ENCODE data around the gene PRODH.
"Not testable (repeated sequence)": the region's sequence is repeated elsewhere in the genome, so short reads cannot be mapped to it uniquely, and the experiment has no call there.

The PRODH gene, protein sequence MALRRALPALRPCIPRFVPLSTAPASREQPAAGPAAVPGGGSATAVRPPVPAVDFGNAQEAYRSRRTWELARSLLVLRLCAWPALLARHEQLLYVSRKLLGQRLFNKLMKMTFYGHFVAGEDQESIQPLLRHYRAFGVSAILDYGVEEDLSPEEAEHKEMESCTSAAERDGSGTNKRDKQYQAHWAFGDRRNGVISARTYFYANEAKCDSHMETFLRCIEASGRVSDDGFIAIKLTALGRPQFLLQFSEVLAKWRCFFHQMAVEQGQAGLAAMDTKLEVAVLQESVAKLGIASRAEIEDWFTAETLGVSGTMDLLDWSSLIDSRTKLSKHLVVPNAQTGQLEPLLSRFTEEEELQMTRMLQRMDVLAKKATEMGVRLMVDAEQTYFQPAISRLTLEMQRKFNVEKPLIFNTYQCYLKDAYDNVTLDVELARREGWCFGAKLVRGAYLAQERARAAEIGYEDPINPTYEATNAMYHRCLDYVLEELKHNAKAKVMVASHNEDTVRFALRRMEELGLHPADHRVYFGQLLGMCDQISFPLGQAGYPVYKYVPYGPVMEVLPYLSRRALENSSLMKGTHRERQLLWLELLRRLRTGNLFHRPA

GRCh38 chr22:18935889-18936529 lies at the start of gene PRODH:
PRODH (minus strand) TSS chr22:18936293; CDS start chr22:18936287, 6 bp downstream.
- no peak for FAIRE-seq
- DNase-seq (ENCODE audit: low spot score) = no peak

DNA sequence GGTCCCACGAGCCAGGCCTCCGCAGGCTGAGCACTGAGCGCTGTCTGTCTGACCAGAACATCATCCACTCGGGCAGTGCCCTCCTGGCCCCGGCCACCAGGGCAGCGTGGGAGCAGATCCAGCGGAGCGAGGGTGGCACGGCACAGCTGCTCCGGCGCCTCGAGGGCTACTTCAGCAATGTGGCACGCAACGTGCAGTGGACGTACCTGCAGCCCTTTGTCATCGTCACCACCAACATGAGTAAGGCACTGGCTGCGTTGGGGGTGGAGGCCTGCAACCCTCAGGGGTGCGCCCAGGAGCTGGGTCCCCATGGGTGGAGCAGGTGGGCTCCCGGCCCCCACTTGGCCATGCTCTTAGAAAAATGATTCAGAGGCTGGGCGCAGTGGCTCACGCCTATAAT lies 49.7 kb upstream of the PRODH start:
- DNase-seq (ENCODE audit: low spot score) (no peak), FAIRE-seq (no peak)

DNA sequence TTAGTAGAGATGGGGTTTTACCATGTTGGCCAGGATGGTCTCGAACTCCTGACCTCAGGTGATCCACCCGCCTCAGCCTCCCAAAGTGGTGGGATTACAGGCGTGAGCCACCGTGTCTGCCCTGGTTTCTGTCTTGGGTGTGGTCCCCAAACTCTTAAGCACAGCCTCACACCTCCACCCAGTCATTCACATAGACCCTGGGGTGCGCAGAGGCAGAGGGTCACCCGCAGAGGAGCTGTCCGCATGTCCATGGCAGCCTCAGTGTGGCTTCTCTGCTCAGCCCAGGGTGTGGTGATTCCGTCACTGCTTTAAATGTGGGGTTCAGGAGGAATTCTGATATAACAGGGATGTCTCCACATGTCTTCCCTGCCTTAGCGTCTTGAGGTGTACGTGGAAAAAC lies 48.5 kb upstream of the PRODH start:
- FAIRE-seq (no peak), DNase-seq (ENCODE audit: low spot score) (no peak)

- DNase-seq (ENCODE audit: low spot score) (no peak), FAIRE-seq (no peak)
These were observed 47.1 kb upstream of the PRODH start for GRCh38 chr22:18983120-18983651.

GRCh38 chr22:18980829-18981228 lies 44.7 kb upstream of the PRODH start:
- no peak for FAIRE-seq
- DNase-seq (ENCODE audit: low spot score) = no peak

DNA sequence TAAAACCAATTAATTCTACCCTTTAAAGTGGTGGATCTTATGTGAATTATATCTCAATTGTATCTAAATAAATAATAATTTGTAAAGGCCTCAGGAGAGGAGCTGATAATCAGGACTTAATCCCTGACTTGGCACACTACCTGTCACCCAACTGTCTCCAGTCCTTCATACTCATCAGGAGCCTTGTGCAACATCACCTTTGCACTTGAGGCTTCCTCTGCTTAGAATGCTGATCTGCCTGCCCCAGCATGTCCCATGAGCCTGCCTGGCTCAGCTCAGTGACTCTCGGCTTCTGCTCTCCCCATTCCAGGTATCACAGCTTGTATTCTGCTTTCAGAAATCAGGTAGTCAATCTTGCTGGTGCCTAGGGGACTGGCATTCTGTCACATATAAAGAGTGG lies 43.9 kb upstream of the PRODH start:
- no peak for FAIRE-seq
- DNase-seq (ENCODE audit: low spot score) = no peak

GRCh38 chr22:18978506-18978905 lies 42.4 kb upstream of the PRODH start:
- no peak for DNase-seq (ENCODE audit: low spot score)
- no peak for FAIRE-seq

- DNase-seq (ENCODE audit: low spot score) (no peak), FAIRE-seq (no peak)
These were observed 41.8 kb upstream of the PRODH start for GRCh38 chr22:18977824-18978425.

- FAIRE-seq (no peak), DNase-seq (ENCODE audit: low spot score) (no peak)
These were observed 40.2 kb upstream of the PRODH start for GRCh38 chr22:18976197-18976751.

DNA sequence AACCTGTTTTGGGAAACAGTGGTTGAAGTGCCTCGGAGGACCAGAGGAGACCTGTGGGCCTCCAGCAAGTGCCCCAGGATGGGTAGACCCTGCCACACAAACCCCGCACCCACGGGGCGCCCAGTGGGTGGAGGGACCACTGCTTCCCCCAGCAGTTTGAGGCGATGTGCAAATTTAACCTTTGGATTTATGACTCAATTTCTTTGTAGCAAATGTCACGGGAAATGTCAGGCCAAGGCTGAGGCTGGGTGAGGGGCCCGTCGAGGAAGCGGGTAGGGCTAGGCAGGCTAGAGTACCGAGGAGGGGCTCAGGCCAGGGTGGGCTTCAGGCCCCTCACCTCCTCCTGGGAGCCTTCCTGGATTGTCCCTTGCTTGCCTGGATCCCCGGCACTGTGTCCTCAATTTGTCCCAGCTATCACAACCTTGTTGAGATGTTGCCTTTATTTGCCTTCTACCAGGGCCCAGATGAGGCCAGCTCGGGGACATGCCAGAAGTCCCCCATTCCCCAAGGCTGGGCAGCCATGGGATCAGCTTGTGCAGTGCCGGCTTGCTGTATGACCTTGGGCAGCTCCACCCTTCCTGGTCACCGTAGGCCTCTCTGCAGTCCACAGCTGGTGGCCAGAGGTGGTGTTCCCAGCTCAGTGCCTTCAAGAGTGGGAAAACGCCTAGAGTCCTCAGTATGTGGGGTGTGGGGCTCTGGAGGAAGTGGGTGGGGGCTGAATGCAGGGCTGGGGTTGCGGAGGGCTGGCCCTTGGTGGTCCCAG lies 39.5 kb upstream of the PRODH start:
- no peak for FAIRE-seq
- no peak for DNase-seq (ENCODE audit: low spot score)

DNA sequence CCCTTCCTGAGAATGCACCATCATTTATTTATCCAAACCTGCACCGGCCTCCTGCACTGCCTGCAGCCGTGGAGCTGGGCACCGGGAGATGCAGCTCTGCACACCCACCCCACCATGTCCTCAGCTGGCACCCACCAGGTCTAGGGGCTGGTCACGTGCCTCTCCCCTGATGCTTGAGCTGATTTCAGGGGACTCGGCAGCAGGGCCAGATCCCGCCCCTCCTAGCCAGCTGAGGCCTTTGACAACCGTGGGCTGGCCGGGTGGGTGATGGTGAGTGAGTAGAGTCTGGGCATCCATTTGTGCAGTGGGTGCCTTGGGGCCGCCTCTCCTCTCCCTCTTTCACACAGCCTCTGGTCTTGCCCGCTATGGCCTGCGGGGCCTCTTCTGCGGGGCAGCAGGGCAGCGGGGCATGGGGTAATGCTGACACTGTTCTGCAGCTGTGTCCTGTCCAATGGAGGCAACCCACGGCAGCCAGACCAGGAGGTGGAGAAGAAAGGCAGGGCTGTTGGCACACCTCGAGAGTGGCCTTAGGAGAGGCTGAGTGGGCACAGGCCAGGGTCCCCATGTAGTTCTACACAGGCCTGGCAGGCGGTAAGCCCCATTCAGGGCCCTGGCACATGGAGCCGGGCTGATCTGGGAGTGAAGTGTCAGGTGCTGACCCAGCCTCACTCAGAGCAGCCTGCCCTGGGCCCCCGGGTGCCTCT lies 38.5 kb upstream of the PRODH start:
- FAIRE-seq (no peak), DNase-seq (ENCODE audit: low spot score) (no peak)

DNA sequence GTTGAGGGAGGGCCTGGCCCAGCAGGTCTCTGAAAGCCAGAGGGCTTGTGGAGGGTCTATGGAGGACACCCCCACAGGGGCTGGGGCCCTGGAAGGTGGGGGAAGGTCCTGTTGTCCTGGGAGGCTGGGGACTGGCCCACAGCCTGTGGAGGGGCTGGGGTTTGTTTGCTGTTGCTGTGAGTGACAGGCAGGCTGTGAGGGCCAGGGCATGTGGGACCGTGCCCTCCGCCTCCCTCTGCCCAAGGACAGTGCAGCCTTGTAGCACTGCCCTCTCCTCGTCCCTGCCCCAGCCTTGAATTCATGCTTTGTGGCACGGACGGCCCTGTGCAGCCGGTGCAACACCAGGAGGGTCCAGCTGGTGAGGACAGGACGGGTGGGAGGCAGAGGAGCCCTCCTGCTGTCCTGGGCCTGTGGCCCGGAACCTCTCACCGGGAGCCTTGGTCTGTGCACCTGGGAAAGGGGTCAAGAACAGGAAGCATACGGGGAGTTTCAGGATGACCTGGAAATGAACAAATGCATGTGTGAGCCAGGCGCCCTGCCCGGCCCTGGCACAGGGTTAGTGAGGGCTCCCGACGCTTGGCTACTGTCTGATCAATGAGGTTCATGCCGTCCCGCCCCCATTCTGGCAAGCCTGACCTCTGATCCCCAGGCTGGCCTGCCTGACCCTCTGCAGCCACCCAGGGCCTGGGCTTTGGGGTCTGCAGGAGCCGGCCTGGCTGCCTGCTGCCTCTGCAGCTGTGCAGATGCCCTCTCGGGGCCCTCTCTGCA lies 37.4 kb upstream of the PRODH start:
- no peak for FAIRE-seq

DNA sequence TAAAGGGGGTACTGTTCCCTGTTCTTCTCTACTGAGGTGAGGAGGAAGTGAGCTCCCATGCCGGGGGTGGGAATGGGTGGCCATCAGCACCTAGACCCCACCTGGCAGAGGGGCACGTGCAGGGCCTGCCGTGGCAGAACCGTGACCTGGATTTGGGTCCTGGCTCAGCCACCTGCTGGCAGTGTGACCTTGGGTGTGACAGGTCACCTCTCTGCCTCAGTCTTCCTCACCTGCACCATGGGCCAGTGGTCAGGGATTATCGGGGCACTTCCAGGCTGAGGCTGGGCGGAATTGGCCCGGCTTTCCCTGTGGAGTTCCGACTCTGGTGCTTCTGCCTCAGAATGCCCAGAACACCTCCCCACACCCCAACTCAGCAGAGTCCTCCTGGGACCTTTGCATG lies 36.5 kb upstream of the PRODH start:
- not testable (repeated sequence) for FAIRE-seq; DNase-seq (ENCODE audit: low spot score)

More for the DNA sequence above, 37.4 kb upstream of the PRODH start:
- DNase-seq (ENCODE audit: low spot score) = no peak

GRCh38 chr22:18972029-18972428 lies 35.9 kb upstream of the PRODH start:
- FAIRE-seq; DNase-seq (ENCODE audit: low spot score): not testable (repeated sequence)

DNA sequence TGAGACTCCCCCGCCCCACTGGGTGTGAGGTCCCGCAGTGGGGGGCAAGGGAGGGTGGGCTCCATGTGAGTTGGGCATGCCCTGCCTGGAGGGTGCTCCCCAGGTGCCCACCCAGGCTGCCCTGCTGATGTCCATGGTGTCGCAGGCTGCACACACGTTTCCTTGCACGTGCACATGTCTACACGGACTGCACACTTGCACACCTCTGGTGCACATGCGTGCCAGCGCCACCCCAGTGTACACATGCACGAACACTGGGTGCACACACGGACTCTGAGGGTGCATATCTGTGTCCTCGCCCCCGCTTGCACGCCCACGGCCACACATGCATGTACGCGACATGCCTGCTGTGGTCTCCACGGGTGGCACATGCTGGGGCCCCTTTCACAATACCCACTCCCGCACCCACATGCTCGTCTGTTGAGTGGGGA lies 35.2 kb upstream of the PRODH start:
- DNase-seq (ENCODE audit: low spot score) (no peak), FAIRE-seq (no peak)

GRCh38 chr22:18970948-18971315 lies 34.8 kb upstream of the PRODH start:
- FAIRE-seq = no peak
- no peak for DNase-seq (ENCODE audit: low spot score)

DNA sequence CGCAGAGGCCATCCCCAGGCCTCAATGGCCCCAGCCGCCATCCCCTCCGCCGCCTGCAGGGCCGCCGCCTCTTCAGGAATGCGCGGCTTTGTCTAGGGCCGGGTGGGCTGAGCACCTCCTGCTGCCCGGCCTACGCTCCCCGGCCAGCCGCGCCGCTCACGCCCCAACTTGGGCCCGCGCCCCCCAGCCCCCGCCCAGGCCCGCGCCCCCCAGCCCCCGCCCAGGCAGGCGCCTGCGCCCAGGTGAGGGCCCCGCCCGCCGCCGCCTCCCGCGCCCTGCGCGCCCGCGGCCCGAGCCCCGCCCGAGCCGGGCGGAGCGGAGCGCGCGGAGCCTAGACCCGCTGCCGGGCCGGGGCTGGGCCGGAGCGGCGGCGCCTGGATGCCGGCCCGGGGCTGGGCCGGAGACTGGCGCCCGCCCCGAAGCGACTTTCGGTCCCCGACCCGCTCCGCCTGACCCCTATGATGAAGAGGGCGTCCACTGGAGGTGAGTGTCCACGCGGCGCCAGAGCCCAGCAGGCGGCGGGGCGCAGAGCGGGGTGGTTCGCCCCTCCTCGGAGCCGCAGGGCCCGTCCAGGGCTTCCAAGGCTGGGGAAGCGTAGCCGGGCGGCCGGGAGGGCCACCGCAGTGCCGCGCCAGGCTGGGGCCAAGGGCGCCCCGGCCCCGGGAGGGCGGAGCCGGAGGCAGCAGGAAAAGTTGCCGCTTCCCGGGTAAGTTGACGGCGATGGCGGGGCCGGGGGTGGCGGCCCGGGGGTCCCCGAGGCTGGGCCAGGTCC lies 34.3 kb upstream of the PRODH start:
- DNase-seq (ENCODE audit: low spot score) (no peak), FAIRE-seq (no peak)

- not testable (repeated sequence) for FAIRE-seq
These were observed 33.3 kb upstream of the PRODH start for GRCh38 chr22:18969158-18969942.

More at GRCh38 chr22:18969158-18969942, 33.3 kb upstream of the PRODH start:
- not testable (repeated sequence) for DNase-seq (ENCODE audit: low spot score)

Measured in RCC 7860 (cell line).